ENCODE data around the gene YIF1A. TPM values are rescaled to one million over a fixed set of nuclear protein-coding genes. Genes with fewer than 3 reads are reported as not detected.

Gene YIF1A
- total and polyA plus RNA-seq, 2 experiments from 2014 or later: 132 to 265 TPM

DNA sequence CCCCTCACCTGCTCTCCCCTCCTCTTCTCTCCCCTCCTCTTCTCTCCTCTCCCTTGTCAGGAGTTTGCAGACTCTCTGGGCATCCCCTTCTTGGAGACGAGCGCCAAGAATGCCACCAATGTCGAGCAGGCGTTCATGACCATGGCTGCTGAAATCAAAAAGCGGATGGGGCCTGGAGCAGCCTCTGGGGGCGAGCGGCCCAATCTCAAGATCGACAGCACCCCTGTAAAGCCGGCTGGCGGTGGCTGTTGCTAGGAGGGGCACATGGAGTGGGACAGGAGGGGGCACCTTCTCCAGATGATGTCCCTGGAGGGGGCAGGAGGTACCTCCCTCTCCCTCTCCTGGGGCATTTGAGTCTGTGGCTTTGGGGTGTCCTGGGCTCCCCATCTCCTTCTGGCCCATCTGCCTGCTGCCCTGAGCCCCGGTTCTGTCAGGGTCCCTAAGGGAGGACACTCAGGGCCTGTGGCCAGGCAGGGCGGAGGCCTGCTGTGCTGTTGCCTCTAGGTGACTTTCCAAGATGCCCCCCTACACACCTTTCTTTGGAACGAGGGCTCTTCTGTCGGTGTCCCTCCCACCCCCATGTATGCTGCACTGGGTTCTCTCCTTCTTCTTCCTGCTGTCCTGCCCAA is 12.8 kb downstream of the YIF1A start:
- H3K4me1 ChIP-seq (ENCODE audit: insufficient read depth): peaks cover 9% of the 10 kb centered on the region
- no peaks in the 10 kb centered on the region for H3K27me3 ChIP-seq
- H3K27ac ChIP-seq: no peak overlapping the region
- TF ChIP-seq EZH2phosphoT487 (IDR thresholded peaks at IDR 0.05; ENCODE audit: low read depth, severe bottlenecking, unreplicated experiment): no peak
- TF ChIP-seq, protein P1, sequence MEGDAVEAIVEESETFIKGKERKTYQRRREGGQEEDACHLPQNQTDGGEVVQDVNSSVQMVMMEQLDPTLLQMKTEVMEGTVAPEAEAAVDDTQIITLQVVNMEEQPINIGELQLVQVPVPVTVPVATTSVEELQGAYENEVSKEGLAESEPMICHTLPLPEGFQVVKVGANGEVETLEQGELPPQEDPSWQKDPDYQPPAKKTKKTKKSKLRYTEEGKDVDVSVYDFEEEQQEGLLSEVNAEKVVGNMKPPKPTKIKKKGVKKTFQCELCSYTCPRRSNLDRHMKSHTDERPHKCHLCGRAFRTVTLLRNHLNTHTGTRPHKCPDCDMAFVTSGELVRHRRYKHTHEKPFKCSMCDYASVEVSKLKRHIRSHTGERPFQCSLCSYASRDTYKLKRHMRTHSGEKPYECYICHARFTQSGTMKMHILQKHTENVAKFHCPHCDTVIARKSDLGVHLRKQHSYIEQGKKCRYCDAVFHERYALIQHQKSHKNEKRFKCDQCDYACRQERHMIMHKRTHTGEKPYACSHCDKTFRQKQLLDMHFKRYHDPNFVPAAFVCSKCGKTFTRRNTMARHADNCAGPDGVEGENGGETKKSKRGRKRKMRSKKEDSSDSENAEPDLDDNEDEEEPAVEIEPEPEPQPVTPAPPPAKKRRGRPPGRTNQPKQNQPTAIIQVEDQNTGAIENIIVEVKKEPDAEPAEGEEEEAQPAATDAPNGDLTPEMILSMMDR (IDR thresholded peaks at IDR 0.05; ENCODE audit: poor library complexity): no peak
- TF ChIP-seq EZH2 (IDR thresholded peaks at IDR 0.05; ENCODE audit: borderline replicate concordance): no peak
- no peak for DNase-seq (ENCODE audit: low spot score)
- H3K36me3 ChIP-seq (replicated peaks; ENCODE audit: insufficient read depth, low read depth): no peaks in the 10 kb centered on the region
- no peaks in the 10 kb centered on the region for H3K9me3 ChIP-seq (ENCODE audit: low read depth)
- H3K4me2 ChIP-seq: no peak overlapping the region
- H3K79me2 ChIP-seq: peaks cover 9% of the 10 kb centered on the region
- H4K20me1 ChIP-seq (ENCODE audit: insufficient read depth, poor library complexity, severe bottlenecking): peaks cover 7% of the 10 kb centered on the region
- no peak overlapping the region for H2AFZ ChIP-seq
- WGBS (ENCODE audit: low lambda C conversion rate, missing lambda C conversion rate): 94% methylated on average over 14 of the region's 14 CpGs
- no peaks in the 10 kb centered on the region for H3K9me2 ChIP-seq (replicated peaks; ENCODE audit: insufficient read depth)
- no peak overlapping the region for H3K4me3 ChIP-seq

DNA sequence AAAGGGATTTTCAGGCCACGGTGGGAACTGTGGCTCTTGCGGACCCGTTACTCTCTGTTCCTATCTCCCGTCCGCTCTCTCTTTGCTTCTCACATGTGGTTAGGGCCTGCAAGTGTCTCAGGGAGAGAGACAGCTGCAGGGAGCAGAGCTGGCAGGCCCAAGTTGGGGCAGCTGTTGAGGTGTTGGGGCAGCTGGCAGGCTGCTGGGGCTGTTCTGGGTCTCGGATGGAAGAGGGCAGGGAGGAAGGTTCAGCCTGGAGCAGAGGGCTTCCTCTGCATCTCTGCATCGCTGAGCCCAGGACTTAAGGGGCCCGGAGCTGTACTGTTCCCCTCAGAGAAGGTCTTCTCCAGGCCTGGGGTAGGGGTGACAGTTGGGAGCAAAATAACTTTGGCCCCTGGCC is 13.5 kb downstream of the YIF1A start:
- H2AFZ ChIP-seq: no peak overlapping the region
- no peak for DNase-seq (ENCODE audit: low spot score)
- no peak overlapping the region for H3K4me3 ChIP-seq
- peaks cover 16% of the 10 kb centered on the region for H3K79me2 ChIP-seq
- H3K4me1 ChIP-seq (ENCODE audit: insufficient read depth): peaks cover 9% of the 10 kb centered on the region
- H3K36me3 ChIP-seq (replicated peaks; ENCODE audit: insufficient read depth, low read depth): no peaks in the 10 kb centered on the region
- H3K9me3 ChIP-seq (ENCODE audit: low read depth): no peaks in the 10 kb centered on the region
- WGBS (ENCODE audit: low lambda C conversion rate, missing lambda C conversion rate): 98% methylated on average over 8 of the region's 8 CpGs
- H3K9me2 ChIP-seq (replicated peaks; ENCODE audit: insufficient read depth): no peaks in the 10 kb centered on the region
- no peak overlapping the region for H3K4me2 ChIP-seq
- TF ChIP-seq EZH2phosphoT487 (IDR thresholded peaks at IDR 0.05; ENCODE audit: low read depth, severe bottlenecking, unreplicated experiment) (no peak), EZH2 (IDR thresholded peaks at IDR 0.05; ENCODE audit: borderline replicate concordance) (no peak)
- TF ChIP-seq, protein P1 (IDR thresholded peaks at IDR 0.05; ENCODE audit: poor library complexity): no peak
- H3K27me3 ChIP-seq: no peaks in the 10 kb centered on the region
- H3K27ac ChIP-seq: no peak overlapping the region
- peaks cover 10% of the 10 kb centered on the region for H4K20me1 ChIP-seq (ENCODE audit: insufficient read depth, poor library complexity, severe bottlenecking)

DNA sequence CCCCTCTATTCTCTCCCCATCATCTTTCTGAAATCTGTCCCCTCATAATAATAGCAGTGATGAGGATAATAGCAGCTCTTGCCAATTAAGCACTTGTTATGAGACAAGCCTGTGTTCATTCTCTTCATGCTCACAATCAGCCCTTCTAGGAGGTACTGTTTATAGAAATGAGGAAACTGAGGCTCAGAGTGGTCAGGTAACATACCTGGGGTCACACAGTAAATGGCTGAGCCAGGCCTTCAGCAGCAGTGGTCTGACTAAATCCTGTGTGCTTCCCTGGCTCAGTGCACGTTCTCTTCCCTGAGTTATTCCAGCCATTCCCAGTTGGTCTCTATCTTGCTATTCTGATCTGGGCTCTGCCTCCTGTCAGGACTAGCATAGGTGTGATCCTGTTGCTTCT is 14.7 kb downstream of the YIF1A start:
- no peak overlapping the region for H2AFZ ChIP-seq
- no peak overlapping the region for H3K27ac ChIP-seq
- no peak overlapping the region for H3K4me2 ChIP-seq
- no peaks in the 10 kb centered on the region for H3K27me3 ChIP-seq
- 79% methylated on average over 1 of the region's 1 CpG for WGBS (ENCODE audit: low lambda C conversion rate, missing lambda C conversion rate)
- no peaks in the 10 kb centered on the region for H3K9me2 ChIP-seq (replicated peaks; ENCODE audit: insufficient read depth)
- peaks cover 21% of the 10 kb centered on the region for H4K20me1 ChIP-seq (ENCODE audit: insufficient read depth, poor library complexity, severe bottlenecking)
- peaks cover 28% of the 10 kb centered on the region for H3K79me2 ChIP-seq
- no peaks in the 10 kb centered on the region for H3K36me3 ChIP-seq (replicated peaks; ENCODE audit: insufficient read depth, low read depth)
- DNase-seq (ENCODE audit: low spot score): no peak
- H3K9me3 ChIP-seq (ENCODE audit: low read depth): no peaks in the 10 kb centered on the region
- TF ChIP-seq EZH2phosphoT487 (IDR thresholded peaks at IDR 0.05; ENCODE audit: low read depth, severe bottlenecking, unreplicated experiment) (no peak), EZH2 (IDR thresholded peaks at IDR 0.05; ENCODE audit: borderline replicate concordance) (no peak)
- TF ChIP-seq, protein P1 (IDR thresholded peaks at IDR 0.05; ENCODE audit: poor library complexity): no peak
- H3K4me1 ChIP-seq (ENCODE audit: insufficient read depth): peaks cover 17% of the 10 kb centered on the region
- H3K4me3 ChIP-seq: no peak overlapping the region

Data from hepatocyte (in vitro differentiated cells).